ENCODE measurements around the gene SDC4. TPM values are rescaled to one million over a fixed set of nuclear protein-coding genes. Genes with fewer than 3 reads are reported as not detected.

Gene SDC4
- total RNA-seq, 2 donors from 2014 or later, result 23.5 to 33.0 TPM

GRCh38 chr20:45299786-45300185 is 48.4 kb downstream of the SDC4 start:
- H3K36me3 Mint-ChIP-seq, result peaks cover 5 to 8% of the 10 kb centered on the region in 2 donors

DNA sequence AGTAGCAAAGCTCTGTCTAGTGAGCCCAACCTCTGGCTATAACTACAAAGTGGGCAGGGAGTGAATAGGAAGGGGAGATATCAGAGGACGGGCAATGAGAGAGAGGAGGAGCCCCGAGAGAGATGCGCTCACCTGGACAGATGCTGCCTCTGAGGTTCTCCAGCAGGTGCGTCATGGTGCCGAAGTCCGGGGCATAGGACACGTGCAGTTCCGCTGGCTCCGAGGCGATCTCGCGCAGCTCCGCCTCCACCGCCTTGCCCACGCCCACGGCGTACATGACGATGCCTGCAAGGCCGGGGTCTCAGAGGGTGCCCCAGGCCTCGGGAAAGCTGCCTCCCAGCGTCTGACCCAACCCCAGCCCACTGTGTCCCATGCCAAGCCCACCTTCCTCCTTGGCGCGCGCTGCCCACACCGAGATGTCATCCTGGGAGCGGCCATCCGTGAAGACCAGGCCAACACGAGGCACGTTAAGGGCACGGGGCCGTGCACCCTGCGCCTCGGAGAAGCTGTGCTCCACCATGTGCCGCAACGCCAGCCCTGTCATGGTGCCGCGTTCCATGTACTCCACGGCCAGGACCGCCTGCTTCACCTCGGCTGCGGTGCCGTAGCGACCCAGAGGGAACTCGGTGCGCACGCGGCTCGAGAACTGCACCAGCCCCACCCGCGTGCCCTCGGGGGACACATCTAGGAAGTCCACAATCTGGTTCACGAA is 50.3 kb downstream of the SDC4 start:
- Mint-ChIP-seq H3K9me3 (no peaks in the 10 kb centered on the region), H3K27ac (no peak overlapping the region), H3K36me3 (no peaks in the 10 kb centered on the region)
- DNase-seq (ENCODE audit: low spot score in 2 of 2) (no peak), ATAC-seq (no peak)

More at GRCh38 chr20:45299786-45300185, 48.4 kb downstream of the SDC4 start:
- Mint-ChIP-seq H3K27ac (no peak overlapping the region), H3K9me3 (no peaks in the 10 kb centered on the region)
- DNase-seq (ENCODE audit: low spot score in 2 of 2) (no peak), ATAC-seq (no peak)

DNA sequence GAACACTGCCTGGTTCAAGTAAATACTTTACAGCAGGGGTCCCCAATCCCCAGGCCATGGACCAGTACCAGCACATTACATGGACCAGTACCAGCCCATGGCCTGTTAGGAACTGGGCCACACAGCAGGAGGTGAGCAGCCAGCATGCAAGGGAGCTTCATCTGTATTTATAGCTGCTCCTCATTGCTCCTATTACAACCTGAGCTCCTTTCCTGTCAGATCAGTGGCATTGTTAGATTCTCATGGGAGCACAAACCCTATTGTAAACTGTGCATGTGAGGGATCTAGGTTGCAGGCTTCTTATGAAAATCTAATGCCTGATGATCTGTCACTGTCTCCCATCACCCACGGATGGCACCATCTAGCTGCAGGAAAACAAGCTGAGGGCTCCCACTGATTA is 53.6 kb downstream of the SDC4 start:
- DNase-seq (ENCODE audit: low spot score in 2 of 2), result no peak
- ATAC-seq, result no peak
- Mint-ChIP-seq H3K9me3 (no peaks in the 10 kb centered on the region), H3K27ac (no peak overlapping the region), H3K36me3 (no peaks in the 10 kb centered on the region)

DNA sequence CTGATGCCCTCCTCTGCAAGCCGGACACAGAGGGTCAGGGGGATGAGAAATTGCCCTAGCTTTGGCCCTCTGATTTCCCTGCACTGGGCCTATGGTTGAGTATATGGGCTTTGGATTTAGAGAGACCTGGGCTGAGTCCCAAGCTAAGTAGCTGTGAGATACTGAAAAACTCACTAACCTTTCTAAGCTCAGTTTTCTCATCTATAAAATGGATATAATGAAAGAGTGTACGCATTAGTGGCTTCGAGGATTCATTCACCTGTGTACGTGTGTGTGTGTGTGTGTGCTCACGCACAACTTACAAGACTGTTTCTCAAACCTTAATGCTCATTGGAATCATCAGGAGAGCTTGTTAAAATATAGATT is 54.2 kb downstream of the SDC4 start:
- ATAC-seq, result peak in 1 of 2 donors; percentile 17
- H3K9me3 Mint-ChIP-seq, result no peaks in the 10 kb centered on the region
- no peak for DNase-seq (ENCODE audit: low spot score in 2 of 2)
- no peak overlapping the region for H3K27ac Mint-ChIP-seq
- no peaks in the 10 kb centered on the region for H3K36me3 Mint-ChIP-seq

- peak; percentile 86 to 94 for DNase-seq (ENCODE audit: low spot score in 2 of 2)
- no peak overlapping the region for H3K27ac Mint-ChIP-seq
- no peaks in the 10 kb centered on the region for H3K36me3 Mint-ChIP-seq
- no peaks in the 10 kb centered on the region for H3K9me3 Mint-ChIP-seq
- ATAC-seq, result peak; percentile 90 to 92
Observed at GRCh38 chr20:45293041-45294002, 54.9 kb downstream of the SDC4 start.

DNA sequence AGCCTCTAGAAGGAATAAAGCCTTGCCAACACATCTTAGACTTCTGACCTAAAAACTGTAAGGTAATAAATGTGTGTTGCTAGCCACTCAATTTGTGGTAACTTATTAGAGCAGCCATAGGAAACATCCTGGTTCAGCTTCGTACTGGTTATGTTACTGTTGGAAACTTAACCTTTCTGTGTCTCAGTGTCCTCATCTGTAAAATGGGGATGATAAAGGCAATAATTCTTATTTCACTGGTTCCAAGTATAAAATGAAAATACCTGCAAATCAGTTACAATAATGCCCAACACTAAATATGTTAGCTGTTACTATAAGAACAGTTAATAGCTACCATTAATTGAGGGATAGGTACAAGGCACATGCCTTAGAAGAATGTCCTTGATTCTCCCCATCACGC is 55.9 kb downstream of the SDC4 start:
- DNase-seq (ENCODE audit: low spot score in 2 of 2) (no peak), ATAC-seq (no peak)
- Mint-ChIP-seq H3K27ac (no peak overlapping the region), H3K9me3 (no peaks in the 10 kb centered on the region), H3K36me3 (no peaks in the 10 kb centered on the region)

GRCh38 chr20:45291526-45291925 is 56.7 kb downstream of the SDC4 start:
- H3K36me3 Mint-ChIP-seq, result no peaks in the 10 kb centered on the region
- H3K9me3 Mint-ChIP-seq, result no peaks in the 10 kb centered on the region
- H3K27ac Mint-ChIP-seq, result no peak overlapping the region
- ATAC-seq (no peak), DNase-seq (ENCODE audit: low spot score in 2 of 2) (no peak)

DNA sequence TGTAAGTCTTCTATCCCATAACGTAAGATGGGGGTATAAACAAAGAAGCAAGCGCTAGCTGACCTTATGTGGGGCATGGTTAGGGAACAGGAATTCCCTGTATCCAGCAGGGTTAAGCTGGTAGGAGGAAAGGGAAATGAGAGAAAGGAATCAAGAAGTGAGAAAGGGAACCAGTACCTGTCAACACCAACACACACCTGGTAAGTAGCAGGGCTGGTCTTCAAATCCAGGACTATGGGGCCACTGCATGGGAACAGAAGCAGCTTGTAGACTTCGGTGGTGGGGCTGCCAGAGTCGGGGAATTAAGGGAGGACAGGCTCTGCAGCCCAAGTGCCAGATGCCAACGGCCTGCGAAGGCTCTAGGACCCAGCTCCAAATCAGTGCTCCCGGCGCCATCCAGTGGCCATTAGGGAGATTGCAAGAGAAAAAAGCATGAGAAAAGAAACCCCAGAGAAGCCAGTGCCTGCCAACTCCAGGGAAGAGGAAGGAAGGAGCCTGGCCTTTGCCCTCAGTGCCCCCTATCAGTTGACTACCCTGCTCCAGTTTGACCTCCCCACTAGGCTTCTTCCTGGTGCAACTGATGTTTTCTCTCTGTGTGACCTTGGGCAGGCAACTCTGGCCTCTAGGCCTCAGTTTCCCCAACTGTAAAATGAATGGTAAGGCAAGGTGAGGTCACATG is 57.4 kb downstream of the SDC4 start:
- DNase-seq (ENCODE audit: low spot score in 2 of 2) (peak; percentile 65 to 75), ATAC-seq (peak; percentile 24 to 44)
- H3K27ac Mint-ChIP-seq, result no peak overlapping the region
- no peaks in the 10 kb centered on the region for H3K36me3 Mint-ChIP-seq
- no peaks in the 10 kb centered on the region for H3K9me3 Mint-ChIP-seq

DNA sequence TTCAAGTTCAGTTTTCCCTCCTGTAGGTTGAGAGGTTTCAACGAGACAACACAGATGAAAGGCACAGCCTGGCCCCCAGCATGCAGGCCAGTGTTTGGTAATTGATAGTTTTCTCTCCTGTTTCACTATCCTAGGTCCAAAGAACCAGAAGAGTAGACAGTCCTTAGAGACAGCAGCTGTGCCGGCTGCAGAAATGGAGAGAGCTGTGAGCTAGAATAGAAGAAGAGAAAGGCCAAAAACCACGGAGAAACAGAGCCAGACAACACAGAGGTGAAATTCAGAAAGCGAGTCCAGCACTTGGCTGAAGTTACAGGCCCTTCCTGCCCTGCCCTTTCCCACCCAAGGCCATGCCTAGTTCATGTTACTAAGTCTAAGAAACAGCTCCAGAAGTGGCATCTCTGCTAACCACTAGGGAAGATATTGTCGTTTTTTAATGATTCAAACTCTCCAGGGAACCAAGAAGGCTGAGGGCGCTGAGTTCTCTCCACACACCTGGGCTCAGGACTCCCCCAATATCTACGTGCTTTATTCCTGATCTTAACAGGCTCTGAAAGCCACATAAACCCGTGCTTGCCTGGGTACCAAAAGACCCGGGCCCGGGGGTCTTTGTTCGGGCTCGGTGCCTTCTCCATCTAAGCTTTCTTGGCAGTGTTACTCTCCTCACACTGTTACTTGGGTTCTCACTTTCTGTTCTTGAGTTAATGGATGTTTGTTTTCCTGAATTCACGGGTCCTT is 58.1 kb downstream of the SDC4 start:
- ATAC-seq (no peak), DNase-seq (ENCODE audit: low spot score in 2 of 2) (no peak)
- H3K36me3 Mint-ChIP-seq, result no peaks in the 10 kb centered on the region

DNA sequence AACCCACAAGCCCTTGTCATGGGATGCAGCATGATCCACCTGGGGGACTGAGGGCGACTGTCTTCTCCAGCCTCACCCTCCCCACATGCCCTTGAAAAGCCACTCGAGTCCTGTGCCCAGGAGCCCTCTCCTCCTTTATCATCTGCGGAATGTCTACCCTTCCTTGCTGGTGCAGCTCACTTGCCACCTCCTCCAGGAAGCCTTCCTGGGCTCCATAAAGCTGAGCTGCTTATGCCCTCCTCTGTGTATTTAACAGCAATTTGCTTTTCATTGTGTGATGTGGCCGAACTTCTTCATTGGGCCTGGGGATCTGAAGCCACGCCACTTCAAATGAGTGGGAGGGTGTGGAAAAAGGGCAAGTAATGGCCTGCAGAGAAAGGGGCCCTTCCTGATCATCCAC is 59.4 kb downstream of the SDC4 start:
- no peaks in the 10 kb centered on the region for H3K9me3 Mint-ChIP-seq
- ATAC-seq (no peak), DNase-seq (ENCODE audit: low spot score in 2 of 2) (no peak)
- peak overlapping the region in 1 of 2 donors; percentile 15 for H3K27ac Mint-ChIP-seq
- H3K36me3 Mint-ChIP-seq, result no peaks in the 10 kb centered on the region

More for the DNA sequence above, 58.1 kb downstream of the SDC4 start:
- Mint-ChIP-seq H3K27ac (no peak overlapping the region), H3K9me3 (no peaks in the 10 kb centered on the region)

- DNase-seq (ENCODE audit: low spot score in 2 of 2), result no peak
- no peaks in the 10 kb centered on the region for H3K36me3 Mint-ChIP-seq
- H3K9me3 Mint-ChIP-seq, result no peaks in the 10 kb centered on the region
- no peak for ATAC-seq
- H3K27ac Mint-ChIP-seq, result no peak overlapping the region
Observed at GRCh38 chr20:45288376-45288775, 59.8 kb downstream of the SDC4 start.

GRCh38 chr20:45283551-45284057 is 64.6 kb downstream of the SDC4 start:
- no peak overlapping the region for H3K27ac Mint-ChIP-seq
- H3K9me3 Mint-ChIP-seq, result no peaks in the 10 kb centered on the region
- DNase-seq (ENCODE audit: low spot score in 2 of 2) (no peak), ATAC-seq (no peak)
- no peaks in the 10 kb centered on the region for H3K36me3 Mint-ChIP-seq

DNA sequence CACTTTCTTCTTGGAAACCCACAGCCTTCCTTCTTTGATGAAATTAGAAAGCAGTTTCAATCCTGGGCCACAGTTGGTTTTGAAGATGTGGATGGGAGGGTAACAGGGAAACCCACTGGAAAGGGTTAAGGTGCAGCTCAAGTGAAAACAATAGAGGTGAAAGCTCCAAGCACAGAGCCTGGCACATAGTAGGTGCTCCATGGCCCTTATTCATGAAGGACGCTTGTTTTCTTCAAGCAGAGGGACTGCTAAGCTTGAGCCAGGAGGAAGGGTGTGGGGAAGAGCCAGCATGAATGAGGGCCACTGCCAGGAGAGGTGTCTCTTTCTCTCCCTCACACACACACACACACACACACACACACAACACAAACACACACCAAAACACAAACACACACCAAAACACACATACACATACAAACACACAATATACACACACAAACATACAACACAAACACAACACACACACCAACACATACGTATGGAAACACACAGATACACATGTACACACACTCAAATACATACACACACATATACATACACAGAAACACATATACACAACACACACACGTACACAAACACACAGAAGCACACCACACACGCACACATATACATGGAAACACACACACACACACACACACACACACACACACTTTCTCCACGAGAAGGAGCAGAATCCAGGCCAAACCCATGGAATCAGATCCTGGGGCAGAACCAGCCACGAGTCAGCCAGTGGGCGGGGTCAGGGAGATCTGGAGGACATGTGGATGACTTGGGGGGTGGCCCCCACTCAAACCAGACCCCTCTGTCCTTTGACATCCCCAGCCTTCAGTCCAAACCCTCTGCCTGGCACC is 65.3 kb downstream of the SDC4 start:
- H3K27ac Mint-ChIP-seq, result no peak overlapping the region
- ATAC-seq (no peak), DNase-seq (ENCODE audit: low spot score in 2 of 2) (no peak)
- no peaks in the 10 kb centered on the region for H3K9me3 Mint-ChIP-seq
- H3K36me3 Mint-ChIP-seq, result no peaks in the 10 kb centered on the region

- Mint-ChIP-seq H3K9me3 (no peaks in the 10 kb centered on the region), H3K36me3 (no peaks in the 10 kb centered on the region), H3K27ac (no peak overlapping the region)
- DNase-seq (ENCODE audit: low spot score in 2 of 2) (no peak), ATAC-seq (no peak)
Observed at GRCh38 chr20:45279992-45280391, 68.2 kb downstream of the SDC4 start.

- H3K36me3 Mint-ChIP-seq, result no peaks in the 10 kb centered on the region
- no peaks in the 10 kb centered on the region for H3K9me3 Mint-ChIP-seq
- no peak for DNase-seq (ENCODE audit: low spot score in 2 of 2)
- no peak for ATAC-seq
- H3K27ac Mint-ChIP-seq, result no peak overlapping the region
Observed at GRCh38 chr20:45275338-45275737, 72.9 kb downstream of the SDC4 start.
